ENCODE measurements around the gene CCDC117. TPM values are rescaled to one million over a fixed set of nuclear protein-coding genes. Genes with fewer than 3 reads are reported as not detected.
A peak's percentile ranks its signal among the peaks of the same experiment; 100 is the strongest.
"Not testable (repeated sequence)": the region's sequence is repeated elsewhere in the genome, so short reads cannot be mapped to it uniquely, and the experiment has no call there.

The CCDC117 gene
- total and polyA plus RNA-seq, 8 donors = 5.1 to 15.7 (median 8.8) TPM

- ATAC-seq (peak in 1 of 4 donors; percentile 26), DNase-seq (no peak), FAIRE-seq (no peak)
- Histone ChIP-seq H3K9me3 (no peaks in the 10 kb centered on the region), H3K4me1 (no peaks in the 10 kb centered on the region), H3K36me3 (no peaks in the 10 kb centered on the region), H3K27ac (no peak overlapping the region), H3K27me3 (no peaks in the 10 kb centered on the region), H3K4me3 (no peak overlapping the region)
- no peak for TF ChIP-seq CTCF (IDR thresholded peaks at IDR 0.05)
- intact Hi-C loops (cut with DNase I) = no loop called here
- WGBS, 2 donors = 78 to 80% methylated on average over 3 of the region's 3 CpGs
Observed at GRCh38 chr22:28759861-28760560, 12.5 kb upstream of the CCDC117 start.

GRCh38 chr22:28761449-28761755, 11.1 kb upstream of the CCDC117 start:
- Histone ChIP-seq H3K9me3 (no peaks in the 10 kb centered on the region), H3K4me3 (no peak overlapping the region), H3K27me3 (no peaks in the 10 kb centered on the region), H3K4me1 (no peaks in the 10 kb centered on the region), H3K36me3 (no peaks in the 10 kb centered on the region), H3K27ac (no peak overlapping the region)
- ATAC-seq = no peak
- intact Hi-C loops (cut with DNase I) = no loop called here
- no peak for FAIRE-seq
- no peak for DNase-seq
- WGBS, 2 donors = 94% methylated on average over 10 of the region's 10 CpGs
- no peak for TF ChIP-seq CTCF (IDR thresholded peaks at IDR 0.05)

GRCh38 chr22:28762000-28762399, 10.5 kb upstream of the CCDC117 start:
- H3K4me1 ChIP-seq; ATAC-seq; H3K27me3 ChIP-seq; DNase-seq; H3K4me3 ChIP-seq; H3K27ac ChIP-seq; intact Hi-C loops (cut with DNase I); H3K9me3 ChIP-seq; FAIRE-seq; H3K36me3 ChIP-seq: not testable (repeated sequence)
- WGBS, 2 donors = 87 to 90% methylated on average over 4 of the region's 4 CpGs

DNA sequence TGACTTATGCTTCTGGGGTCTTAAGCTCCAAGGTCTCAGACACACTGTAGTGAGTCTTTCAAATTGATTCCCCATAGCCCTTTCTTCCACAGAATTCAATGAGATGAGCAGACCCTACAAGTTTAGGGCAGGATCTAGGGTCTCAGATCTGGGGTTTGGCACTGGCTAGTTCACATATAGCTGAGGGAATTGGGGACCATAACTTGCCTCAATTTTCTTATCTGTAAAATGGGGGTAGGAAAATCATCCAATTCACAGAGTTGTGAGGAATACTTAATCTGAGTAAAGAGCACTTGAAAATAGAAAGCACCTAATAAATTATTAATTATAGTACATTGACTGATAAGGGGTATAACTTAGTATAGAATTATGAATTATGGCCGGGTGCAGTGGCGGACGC, 5.9 kb upstream of the CCDC117 start:
- H3K4me1 ChIP-seq = no peaks in the 10 kb centered on the region
- no peak for DNase-seq
- no peak for FAIRE-seq
- no peaks in the 10 kb centered on the region for H3K36me3 ChIP-seq
- TF ChIP-seq CTCF (IDR thresholded peaks at IDR 0.05) = no peak
- no peak for ATAC-seq
- H3K27ac ChIP-seq = no peak overlapping the region
- no peaks in the 10 kb centered on the region for H3K9me3 ChIP-seq
- WGBS, 2 donors = 91% methylated on average over 3 of the region's 3 CpGs
- H3K4me3 ChIP-seq = no peak overlapping the region
- intact Hi-C loops (cut with DNase I) = no loop called here
- no peaks in the 10 kb centered on the region for H3K27me3 ChIP-seq

GRCh38 chr22:28768701-28769393, 3.6 kb upstream of the CCDC117 start:
- ATAC-seq = no peak

More at GRCh38 chr22:28768701-28769393, 3.6 kb upstream of the CCDC117 start:
- no peak for TF ChIP-seq CTCF (IDR thresholded peaks at IDR 0.05)
- Histone ChIP-seq H3K27ac (no peak overlapping the region), H3K36me3 (no peaks in the 10 kb centered on the region), H3K27me3 (no peaks in the 10 kb centered on the region), H3K4me1 (peaks cover 0 to 2% (median 0%) of the 10 kb centered on the region in 3 donors), H3K9me3 (no peaks in the 10 kb centered on the region), H3K4me3 (no peak overlapping the region)
- WGBS, 2 donors = 83 to 85% methylated on average over 6 of the region's 6 CpGs
- FAIRE-seq (no peak), DNase-seq (no peak)
- intact Hi-C loops (cut with DNase I) = no loop called here
